GM12865 (cell line): Measurements from ENCODE around the gene NCS1.

Experiments
- DNase-seq: peaks from one replicate; pipeline ENCODE4 v3.0.0; 2010; ENCODE audit warnings: low read depth
- H3K4me3 ChIP-seq: 2 replicates; pipeline ENCODE4 v1.5.1; 2011; ENCODE audit warnings: mild to moderate bottlenecking, low read depth, low read length, control low read depth
- TF ChIP-seq, protein P1 (sequence below): IDR thresholded peaks from 2 replicates; pipeline ENCODE4 v1.5.1; 2011; ENCODE audit warnings: low read length, control low read depth, low read depth, inconsistent platforms; ENCODE audit not compliant: insufficient read depth; ENCODE audit errors: missing control alignments

NCS1 gene

GRCh38 chr9:130156672-130157071 lies 15.5 kb upstream of the NCS1 start:
- no peak for DNase-seq
- H3K4me3 ChIP-seq = no peak overlapping the region
- TF ChIP-seq, protein P1, sequence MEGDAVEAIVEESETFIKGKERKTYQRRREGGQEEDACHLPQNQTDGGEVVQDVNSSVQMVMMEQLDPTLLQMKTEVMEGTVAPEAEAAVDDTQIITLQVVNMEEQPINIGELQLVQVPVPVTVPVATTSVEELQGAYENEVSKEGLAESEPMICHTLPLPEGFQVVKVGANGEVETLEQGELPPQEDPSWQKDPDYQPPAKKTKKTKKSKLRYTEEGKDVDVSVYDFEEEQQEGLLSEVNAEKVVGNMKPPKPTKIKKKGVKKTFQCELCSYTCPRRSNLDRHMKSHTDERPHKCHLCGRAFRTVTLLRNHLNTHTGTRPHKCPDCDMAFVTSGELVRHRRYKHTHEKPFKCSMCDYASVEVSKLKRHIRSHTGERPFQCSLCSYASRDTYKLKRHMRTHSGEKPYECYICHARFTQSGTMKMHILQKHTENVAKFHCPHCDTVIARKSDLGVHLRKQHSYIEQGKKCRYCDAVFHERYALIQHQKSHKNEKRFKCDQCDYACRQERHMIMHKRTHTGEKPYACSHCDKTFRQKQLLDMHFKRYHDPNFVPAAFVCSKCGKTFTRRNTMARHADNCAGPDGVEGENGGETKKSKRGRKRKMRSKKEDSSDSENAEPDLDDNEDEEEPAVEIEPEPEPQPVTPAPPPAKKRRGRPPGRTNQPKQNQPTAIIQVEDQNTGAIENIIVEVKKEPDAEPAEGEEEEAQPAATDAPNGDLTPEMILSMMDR = no peak

DNA sequence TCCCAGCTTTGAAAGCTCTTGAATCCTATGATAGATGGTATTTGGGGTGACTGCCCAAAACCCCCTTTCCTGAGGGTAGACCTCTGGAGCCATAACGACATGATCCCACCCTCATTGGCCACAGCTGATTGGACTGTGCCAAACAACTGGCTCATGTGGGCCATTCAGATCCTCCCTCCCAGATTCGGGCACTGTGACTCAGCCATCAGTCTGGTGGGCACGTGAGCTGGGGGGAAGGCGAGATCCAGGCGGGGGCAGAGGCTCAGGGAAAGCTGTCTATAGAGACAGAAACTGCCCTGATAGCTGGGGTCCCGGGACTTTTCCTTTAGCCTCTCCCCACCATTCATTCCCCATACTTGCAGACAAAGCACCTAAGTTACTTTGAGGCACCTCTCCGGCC lies 15.1 kb upstream of the NCS1 start:
- DNase-seq = no peak
- H3K4me3 ChIP-seq = no peak overlapping the region
- TF ChIP-seq, protein P1 = no peak

GRCh38 chr9:130158001-130158400 lies 14.2 kb upstream of the NCS1 start:
- TF ChIP-seq, protein P1 = no peak
- no peak for DNase-seq
- no peak overlapping the region for H3K4me3 ChIP-seq

DNA sequence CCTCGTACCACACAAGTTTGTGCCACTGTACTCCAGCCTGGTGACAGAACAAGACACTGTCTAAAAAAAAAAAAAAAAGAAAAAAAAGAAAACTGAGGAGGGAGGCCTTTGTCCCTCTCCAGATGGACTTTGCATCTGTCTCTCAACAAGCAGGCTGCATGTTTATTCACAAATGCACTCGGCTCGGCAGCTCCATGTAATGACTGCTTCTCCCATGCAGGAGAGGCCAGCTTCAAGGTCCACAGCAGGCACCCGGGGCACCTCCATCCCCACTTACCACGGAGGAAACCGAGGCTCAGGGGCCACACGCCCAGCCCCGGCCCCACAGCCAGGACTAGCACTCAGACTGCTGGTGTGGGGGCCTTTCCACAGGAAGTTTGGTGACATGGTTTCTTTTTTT lies 13.1 kb upstream of the NCS1 start:
- TF ChIP-seq, protein P1 = no peak
- H3K4me3 ChIP-seq = no peak overlapping the region

GRCh38 chr9:130159915-130160670 lies 12.1 kb upstream of the NCS1 start:
- TF ChIP-seq, protein P1 = no peak
- H3K4me3 ChIP-seq = no peak overlapping the region
- DNase-seq = no peak

More for the DNA sequence above, 13.1 kb upstream of the NCS1 start:
- no peak for DNase-seq

GRCh38 chr9:130160862-130161470 lies 11.2 kb upstream of the NCS1 start:
- H3K4me3 ChIP-seq = no peak overlapping the region
- no peak for DNase-seq
- TF ChIP-seq, protein P1 = no peak
